Measurements from ENCODE around the gene SCD. TPM values are rescaled to one million over a fixed set of nuclear protein-coding genes. Genes with fewer than 3 reads are reported as not detected.
A peak's percentile ranks its signal among the peaks of the same experiment; 100 is the strongest.
"Not testable (repeated sequence)": the region's sequence is repeated elsewhere in the genome, so short reads cannot be mapped to it uniquely, and the experiment has no call there.

The SCD gene
- total RNA-seq, 1 experiment from 2014 or later = 48.8 TPM

DNA sequence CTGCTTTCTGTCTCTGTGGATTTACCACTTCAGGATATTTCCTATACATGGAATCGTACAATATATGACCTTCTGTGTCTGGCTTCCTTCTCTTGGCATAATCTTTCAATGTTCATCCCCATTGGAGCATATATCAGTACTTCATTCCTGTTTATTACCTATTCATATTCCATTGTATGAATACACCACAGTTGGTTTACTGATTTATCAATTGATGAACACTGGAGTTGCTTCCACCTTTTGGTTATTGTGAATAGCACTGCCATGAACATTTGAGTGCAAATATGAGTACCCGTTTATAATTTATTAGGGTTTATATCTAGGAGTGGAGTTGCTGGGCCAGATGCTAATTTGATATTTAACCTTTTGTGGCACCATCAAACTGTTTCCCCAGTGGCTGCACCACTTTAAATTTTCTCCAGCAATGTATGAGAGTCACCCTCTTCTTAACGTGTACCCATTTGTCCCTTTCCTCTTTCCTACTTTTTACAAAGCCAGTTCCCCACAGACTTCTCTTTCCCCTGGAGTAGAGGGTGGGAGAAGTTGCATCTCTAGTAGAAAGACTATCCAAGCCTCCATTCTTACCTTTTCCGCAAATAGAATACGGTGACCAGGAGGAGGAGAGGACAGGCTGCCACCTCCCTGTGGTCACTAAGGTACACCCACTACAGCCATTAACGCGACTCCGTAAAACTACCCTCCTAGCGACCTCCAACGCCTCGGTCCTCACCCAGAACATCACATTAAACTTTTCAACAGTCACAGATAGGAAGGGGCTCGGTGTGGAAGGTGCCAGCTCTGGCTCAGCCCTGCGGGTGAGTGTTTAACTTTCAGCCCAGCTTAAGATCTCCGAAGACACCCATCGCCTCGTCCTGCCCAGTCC lies 25.6 kb downstream of the SCD start:
- Histone ChIP-seq H3K9me3 (no peaks in the 10 kb centered on the region), H3K27me3 (no peaks in the 10 kb centered on the region), H3K36me3 (no peaks in the 10 kb centered on the region), H3K4me3 (peak overlapping the region; percentile 39)
- no peak for DNase-seq

DNA sequence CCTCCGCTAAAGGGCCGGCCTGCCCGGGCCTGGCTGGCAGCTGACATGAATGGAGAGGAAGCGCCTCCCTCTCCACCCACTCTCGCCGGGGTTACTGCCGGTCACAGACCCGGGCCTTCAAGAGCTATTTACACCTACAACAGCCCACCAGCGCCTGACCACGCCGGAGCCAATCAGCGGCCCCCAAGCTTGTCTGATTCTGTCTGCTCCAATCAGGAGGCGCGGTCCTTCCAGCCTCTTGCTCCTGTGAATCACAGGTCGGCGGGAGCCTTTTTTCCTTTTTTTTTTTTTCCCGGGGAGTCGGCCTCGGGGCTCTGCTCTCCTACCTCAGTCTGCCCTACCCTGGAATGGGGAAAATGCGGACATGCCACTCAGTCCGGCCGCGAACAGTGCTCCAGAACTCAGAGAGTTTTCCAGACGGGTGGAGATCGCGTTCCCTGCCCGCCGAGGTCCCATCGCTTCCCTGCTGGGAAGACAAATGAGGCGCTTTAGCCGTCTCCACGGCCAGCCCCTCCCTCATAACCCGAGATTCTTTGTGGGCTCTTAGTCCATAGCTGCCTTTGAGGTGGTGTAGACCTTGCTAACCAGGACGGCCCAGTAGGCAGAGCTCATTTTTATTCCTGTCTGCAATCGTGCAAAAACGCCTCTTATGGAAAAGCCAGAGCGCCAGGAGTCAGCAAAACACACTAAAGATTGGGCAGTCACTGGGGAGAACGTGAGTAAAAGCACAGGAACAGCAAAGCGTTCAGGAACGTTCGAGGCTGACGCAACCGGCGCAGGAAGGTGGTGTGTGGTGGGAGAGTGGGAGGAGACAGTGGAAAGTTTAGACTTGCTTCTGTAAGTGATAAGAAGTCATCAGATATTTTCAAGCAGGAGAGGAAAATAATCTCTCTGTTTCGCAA lies 26.5 kb downstream of the SCD start:
- Histone ChIP-seq H3K9me3 (no peaks in the 10 kb centered on the region), H3K36me3 (no peaks in the 10 kb centered on the region), H3K4me3 (peak overlapping the region; percentile 57), H3K27me3 (no peaks in the 10 kb centered on the region)
- peak; percentile 100 for DNase-seq

DNA sequence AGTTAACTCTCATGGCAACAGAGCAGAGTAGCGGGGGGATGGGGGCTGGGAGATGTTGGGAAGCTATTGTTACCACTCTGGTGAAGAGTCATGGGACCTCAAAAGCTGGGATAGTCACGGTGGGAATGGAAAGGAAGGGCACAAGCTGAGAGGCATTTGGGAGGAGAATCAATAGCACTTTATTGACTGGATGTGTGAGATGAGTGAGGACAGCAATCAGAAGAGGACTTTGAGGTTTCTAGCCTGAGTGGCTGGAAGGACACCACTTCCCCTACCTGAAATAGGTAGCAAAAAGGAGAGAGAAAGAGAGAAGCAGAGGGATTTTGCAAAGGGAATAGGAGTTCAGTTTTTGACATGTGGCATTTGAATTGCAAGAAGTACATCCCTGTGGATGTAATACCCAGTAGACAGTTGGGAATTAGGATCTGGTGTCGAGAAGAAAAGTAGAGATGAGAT lies 27.2 kb downstream of the SCD start:
- peak overlapping the region; percentile 57 for H3K4me3 ChIP-seq
- H3K27me3 ChIP-seq = no peaks in the 10 kb centered on the region
- DNase-seq = no peak
- no peaks in the 10 kb centered on the region for H3K9me3 ChIP-seq
- H3K36me3 ChIP-seq = no peaks in the 10 kb centered on the region

DNA sequence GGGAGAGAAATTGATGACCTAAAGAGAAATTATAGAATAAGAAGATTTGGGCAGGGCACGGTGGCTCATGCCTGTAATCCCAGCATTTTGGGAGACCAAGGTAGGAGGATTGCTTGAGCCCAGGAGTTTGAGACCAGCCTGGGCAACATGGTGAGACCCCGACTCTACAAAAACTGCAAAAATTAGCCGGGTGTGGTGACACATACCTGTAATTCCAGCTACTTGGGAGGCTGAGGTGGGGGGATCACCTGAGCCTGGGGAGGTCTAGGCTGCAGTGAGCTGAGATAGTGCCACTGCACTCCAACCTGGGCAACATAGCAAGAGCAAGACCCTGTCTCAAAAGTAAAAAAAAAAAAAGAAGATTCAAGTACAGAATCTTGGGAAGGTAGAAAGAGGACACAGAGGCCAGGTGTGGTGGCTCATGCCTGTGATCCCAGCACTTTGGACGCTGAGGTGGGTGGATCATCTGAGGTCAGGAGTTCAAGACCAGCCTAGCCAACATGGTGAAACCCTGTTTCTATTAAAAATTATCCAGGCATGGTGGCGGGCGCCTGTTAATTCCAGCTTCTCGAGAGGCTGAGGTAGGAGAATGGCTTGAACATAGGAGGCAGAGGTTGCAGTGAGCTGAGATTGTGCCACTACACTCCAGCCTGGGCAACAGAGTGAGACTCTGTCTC lies 27.8 kb downstream of the SCD start:
- H3K4me3 ChIP-seq = peak overlapping the region; percentile 57
- H3K36me3 ChIP-seq, H3K27me3 ChIP-seq, H3K9me3 ChIP-seq, DNase-seq: not testable (repeated sequence)

DNA sequence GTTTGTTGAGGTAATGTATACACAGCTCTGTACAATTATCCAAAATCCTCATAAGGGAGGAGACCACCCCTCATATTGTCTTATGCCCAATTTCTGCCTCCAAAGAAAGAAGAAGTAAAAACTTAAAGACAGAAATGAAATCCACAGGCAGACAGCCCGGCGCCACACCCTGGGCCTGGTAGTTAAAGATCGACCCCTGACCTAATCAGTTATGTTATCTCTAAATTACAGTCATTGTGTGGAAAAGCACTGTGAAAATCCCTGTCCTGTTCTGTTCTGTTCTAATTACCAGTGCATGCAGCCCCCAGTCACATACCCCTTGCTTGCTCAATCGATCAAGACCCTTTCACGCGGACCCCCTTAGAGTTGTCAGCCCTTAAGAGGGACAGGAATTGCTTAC lies 29.6 kb downstream of the SCD start:
- DNase-seq, H3K27me3 ChIP-seq, H3K4me3 ChIP-seq, H3K36me3 ChIP-seq, H3K9me3 ChIP-seq: not testable (repeated sequence)

DNA sequence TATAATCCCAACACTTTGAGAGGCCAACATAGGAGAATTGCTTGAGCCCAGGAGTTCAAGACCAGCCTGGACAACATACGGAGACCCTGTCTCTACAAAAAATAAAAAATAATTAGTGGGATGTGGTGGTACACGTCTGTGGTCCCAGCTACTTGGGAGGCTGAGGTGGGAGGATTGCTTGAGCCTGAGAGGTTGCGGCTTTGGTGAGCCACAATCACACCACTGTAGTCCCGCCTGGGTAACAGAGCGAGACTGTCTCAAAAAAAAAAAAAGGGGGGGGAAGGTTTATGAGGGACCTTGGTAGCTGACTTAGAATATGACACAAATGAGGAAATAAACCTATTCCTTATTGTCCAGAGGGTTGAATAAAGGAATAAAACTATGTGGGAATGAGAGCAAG lies 30.8 kb downstream of the SCD start:
- H3K4me3 ChIP-seq = no peak overlapping the region
- DNase-seq = no peak
- no peaks in the 10 kb centered on the region for H3K36me3 ChIP-seq
- H3K9me3 ChIP-seq = no peaks in the 10 kb centered on the region
- no peaks in the 10 kb centered on the region for H3K27me3 ChIP-seq

DNA sequence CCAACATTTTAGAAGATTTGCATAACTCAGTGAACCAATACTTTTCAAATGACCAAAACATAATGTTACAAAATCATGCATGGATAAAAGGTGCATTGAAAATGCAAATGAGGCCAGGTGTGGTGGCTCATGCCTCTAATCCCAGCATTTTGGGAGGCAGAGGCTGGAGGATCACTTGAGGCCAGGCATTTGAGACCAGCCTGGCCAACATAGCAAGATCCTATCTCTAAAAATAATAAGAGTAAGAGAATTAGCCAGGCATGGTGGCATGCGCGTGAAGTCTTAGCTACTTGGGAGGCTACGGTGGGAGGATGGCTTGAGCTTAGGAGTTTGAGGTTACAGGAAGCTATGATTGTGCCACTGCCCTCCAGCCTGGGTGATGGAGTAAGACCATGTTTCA lies 33.4 kb downstream of the SCD start:
- DNase-seq = no peak
- no peaks in the 10 kb centered on the region for H3K36me3 ChIP-seq
- H3K9me3 ChIP-seq = no peaks in the 10 kb centered on the region
- no peak overlapping the region for H3K4me3 ChIP-seq
- H3K27me3 ChIP-seq = no peaks in the 10 kb centered on the region

DNA sequence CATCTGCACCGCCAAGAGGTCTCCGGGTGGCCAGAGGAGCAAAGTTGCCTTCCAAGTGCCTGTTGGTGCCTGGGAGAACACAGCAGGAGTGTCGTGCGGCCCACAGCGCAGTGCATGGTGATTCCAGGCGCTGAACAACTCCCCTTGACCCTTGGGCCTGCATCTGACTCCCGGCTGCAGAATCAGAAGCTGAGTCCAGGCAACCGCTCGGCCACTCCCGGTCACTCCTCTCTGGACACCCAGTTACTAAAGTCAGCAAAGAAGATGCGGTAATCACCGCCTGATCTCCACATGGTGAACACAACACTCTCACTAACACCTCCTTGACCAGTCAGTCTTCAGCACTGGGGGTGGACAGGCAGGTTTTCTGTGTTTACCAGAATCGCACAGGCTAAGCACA lies 35.5 kb downstream of the SCD start:
- Histone ChIP-seq H3K27me3 (no peaks in the 10 kb centered on the region), H3K4me3 (no peak overlapping the region), H3K9me3 (no peaks in the 10 kb centered on the region), H3K36me3 (no peaks in the 10 kb centered on the region)
- no peak for DNase-seq

DNA sequence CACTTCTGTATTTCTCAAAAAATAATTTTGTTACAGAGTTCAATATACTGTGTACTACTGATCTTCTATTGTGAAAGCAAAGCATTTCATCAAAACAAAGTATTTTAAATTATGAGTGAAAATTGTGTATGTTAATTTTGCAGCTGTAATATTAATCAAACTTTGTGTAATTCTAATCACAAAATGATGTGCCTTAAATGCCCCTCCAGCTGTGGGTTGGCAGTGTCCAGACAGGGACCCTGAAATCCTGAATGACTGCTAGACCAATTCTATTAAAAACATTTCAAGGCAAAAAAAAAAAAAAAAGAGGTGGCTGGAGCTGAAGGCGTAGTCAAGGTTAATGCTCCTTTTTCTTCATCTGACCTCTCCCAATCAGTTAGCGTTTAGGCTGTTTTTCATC lies 36.2 kb downstream of the SCD start:
- H3K4me3 ChIP-seq = no peak overlapping the region
- H3K27me3 ChIP-seq = no peaks in the 10 kb centered on the region
- no peaks in the 10 kb centered on the region for H3K36me3 ChIP-seq
- no peak for DNase-seq
- H3K9me3 ChIP-seq = no peaks in the 10 kb centered on the region

DNA sequence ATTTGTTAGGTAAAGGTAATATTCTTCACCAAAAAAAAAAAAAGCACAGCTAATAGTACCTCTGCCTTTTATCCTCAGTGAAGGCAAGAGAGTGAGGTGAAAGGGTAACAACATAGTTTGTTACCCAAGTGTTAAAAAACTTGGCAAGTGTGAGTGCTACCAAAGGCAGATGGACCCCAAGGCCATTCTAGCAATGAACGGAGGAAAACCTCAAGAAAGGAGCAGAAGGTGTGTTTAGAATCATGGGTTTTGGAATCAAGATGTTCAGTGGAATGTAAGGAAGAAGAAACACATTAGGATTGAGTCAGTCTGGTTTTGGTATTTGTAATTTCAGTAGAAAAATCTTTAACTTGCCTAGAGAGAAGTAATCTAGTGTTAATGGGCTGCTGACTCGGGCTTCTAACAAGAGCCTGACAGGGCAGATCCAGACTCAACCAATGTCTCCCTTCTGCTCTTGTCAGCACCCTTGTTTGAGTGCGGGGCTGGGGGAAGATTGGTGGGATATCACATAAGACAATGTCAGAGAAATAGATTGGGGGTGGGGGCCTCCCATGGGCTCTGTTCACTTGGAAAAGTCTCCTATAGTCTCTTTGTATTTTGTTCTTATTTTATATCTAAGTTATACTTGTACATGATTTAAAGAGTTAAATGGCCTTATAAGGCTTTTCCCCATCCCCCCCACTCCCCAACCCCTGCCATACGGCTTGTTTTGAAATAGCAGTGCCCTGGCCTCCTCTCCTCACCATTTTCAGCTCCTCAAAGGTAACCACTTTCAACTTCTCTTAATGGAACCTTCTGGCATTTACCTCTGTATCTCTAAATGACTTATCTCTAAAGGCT lies 44.4 kb downstream of the SCD start:
- no peaks in the 10 kb centered on the region for H3K27me3 ChIP-seq
- no peaks in the 10 kb centered on the region for H3K36me3 ChIP-seq
- no peak for DNase-seq
- no peaks in the 10 kb centered on the region for H3K9me3 ChIP-seq
- no peak overlapping the region for H3K4me3 ChIP-seq

DNA sequence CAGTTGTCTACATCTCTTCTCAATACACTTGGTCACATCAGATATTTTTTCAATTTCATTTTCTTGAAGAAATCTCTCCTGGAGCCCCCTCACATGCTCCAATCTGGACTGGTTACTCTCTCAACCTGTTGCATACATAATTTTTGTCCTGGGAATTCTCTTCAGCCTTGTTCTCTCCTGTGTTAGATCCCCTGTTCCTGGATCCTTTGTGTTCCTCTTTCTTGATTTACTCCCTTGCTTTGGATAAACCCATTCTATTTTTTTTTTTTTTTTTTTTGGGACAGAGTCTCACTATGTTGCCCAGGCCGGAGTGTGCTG lies 45.6 kb downstream of the SCD start:
- Histone ChIP-seq H3K36me3 (no peaks in the 10 kb centered on the region), H3K9me3 (no peaks in the 10 kb centered on the region), H3K4me3 (no peak overlapping the region), H3K27me3 (no peaks in the 10 kb centered on the region)
- no peak for DNase-seq

DNA sequence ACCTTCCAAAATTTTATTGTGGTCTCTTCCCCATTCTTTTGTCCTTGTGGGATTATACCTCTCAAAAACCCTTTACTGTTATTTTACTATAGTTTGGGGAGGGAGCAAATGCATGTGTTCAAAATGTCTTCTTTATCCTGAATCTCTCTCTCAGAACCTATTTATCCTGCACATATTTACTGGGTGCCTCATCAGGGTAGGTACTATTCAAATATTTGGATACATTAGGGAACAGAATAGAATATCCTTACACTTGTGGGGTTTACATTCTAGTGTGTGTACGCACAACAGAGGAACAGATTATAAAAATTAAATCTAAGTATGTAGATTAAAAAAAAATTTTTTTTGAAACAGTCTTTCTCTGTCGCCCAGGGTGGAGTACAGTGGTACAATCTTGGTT lies 48.6 kb downstream of the SCD start:
- no peaks in the 10 kb centered on the region for H3K27me3 ChIP-seq
- H3K9me3 ChIP-seq = no peaks in the 10 kb centered on the region
- H3K4me3 ChIP-seq = no peak overlapping the region
- no peak for DNase-seq
- H3K36me3 ChIP-seq = no peaks in the 10 kb centered on the region

DNA sequence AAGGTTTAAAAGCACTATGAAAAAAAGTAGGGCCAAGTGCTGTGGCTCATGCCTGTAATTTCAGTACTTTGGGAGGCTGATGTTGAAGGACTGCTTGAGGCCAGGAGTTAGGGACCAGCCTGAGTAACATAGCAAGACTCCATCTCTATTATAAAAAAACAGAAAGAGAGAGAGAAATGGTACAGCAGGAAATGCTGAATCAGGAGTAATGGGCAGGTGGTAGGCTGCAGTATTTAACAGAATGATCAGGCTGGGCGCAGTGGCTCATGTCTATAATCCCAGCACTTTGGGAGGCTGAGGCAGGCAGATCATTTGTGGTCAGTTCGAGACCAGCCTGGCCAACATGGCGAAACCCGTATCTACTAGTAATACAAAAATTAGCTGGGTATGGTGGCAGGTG lies 49.6 kb downstream of the SCD start:
- H3K27me3 ChIP-seq = no peaks in the 10 kb centered on the region
- DNase-seq = no peak
- no peaks in the 10 kb centered on the region for H3K9me3 ChIP-seq

DNA sequence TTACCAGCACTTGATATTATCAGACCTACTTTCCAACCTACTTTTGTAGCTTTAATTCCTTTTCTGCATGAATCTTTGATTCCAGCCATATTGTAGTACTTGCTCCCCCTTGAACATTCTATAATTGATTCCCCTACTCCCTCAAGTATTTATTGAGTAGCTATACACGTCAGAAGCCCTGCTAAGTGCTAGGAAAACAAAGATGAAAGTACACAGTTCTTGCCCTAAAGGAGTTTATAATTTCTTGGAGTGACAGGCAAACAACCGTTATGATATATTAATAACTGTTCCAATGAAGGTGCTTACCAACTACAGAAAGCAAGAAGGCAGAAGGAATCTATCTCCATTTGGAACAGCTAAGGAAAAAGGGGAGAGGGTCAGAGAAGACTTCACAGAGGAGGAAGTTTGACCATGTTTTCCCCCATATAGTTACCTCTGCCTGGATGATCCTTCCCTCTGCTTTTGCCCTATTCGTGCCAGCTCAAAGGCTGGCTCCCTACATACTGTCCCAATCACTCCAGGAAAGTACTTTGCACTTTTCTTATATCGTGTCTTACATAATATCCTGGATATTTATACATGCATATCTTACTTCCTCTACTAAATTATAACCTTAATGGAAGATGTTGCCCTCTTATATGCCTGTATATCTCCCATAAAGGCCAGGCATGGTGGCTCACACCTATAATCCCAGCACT lies 54.7 kb downstream of the SCD start:
- H3K9me3 ChIP-seq = no peaks in the 10 kb centered on the region
- no peak for DNase-seq

More for the DNA sequence above, 49.6 kb downstream of the SCD start:
- H3K4me3 ChIP-seq = no peak overlapping the region
- H3K36me3 ChIP-seq = no peaks in the 10 kb centered on the region

DNA sequence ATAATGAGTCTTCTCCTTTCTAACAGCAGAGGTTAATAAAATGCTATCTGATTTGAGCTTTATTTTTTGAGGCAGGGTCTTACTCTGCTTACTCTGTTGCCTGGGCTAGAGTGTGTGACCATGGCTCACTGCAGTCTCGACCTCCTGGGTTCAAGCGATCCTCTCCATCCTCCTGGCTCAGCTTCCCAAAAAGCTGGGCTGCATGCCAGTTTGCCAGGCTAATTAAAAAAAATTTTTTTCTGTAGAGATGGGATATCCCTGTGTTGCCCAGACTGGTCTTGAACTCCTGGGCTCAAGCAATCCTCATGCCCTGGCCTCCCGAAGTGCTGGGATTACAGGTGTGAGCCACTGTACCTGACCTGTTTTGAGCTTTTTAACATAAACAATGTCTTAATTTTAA lies 56.7 kb downstream of the SCD start:
- H3K27me3 ChIP-seq = no peaks in the 10 kb centered on the region
- no peak overlapping the region for H3K4me3 ChIP-seq
- DNase-seq = no peak
- H3K9me3 ChIP-seq = no peaks in the 10 kb centered on the region
- no peaks in the 10 kb centered on the region for H3K36me3 ChIP-seq

More for the DNA sequence above, 54.7 kb downstream of the SCD start:
- H3K27me3 ChIP-seq = no peaks in the 10 kb centered on the region
- no peak overlapping the region for H3K4me3 ChIP-seq
- no peaks in the 10 kb centered on the region for H3K36me3 ChIP-seq

DNA sequence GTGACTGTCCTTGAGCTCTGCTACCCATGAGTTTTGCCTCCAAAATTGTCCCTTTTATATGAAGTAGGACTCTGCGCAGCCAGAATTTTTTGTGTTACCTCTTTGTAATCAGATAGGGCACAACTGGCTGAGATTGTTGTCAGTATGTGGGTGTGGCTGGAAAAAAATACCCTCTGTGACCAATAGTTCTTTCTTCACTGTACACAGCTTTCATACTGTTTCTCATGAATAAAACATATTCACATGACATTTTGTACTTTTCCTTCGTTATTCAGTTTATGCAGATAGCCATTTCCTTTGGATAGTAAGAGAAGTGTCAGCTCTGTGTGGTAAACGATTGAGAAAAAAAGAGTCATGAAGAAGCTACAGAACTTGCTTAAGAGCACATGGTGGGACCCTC lies 66.1 kb downstream of the SCD start:
- Histone ChIP-seq H3K27me3 (no peaks in the 10 kb centered on the region; the same call in 1 of the 2 replicates), H3K36me3 (no peaks in the 10 kb centered on the region), H3K9me3 (no peaks in the 10 kb centered on the region), H3K4me3 (no peak overlapping the region)
- no peak for DNase-seq
